ENCODE data around the gene DNAH11. TPM values are rescaled to one million over a fixed set of nuclear protein-coding genes. Genes with fewer than 3 reads are reported as not detected.

DNAH11 gene
- total RNA-seq, 1 experiment from 2014 or later, result 0.91 TPM

GRCh38 chr7:21504021-21504420 is 38.8 kb upstream of the DNAH11 start:
- no peaks in the 10 kb centered on the region for H3K27me3 Mint-ChIP-seq (ENCODE audit: insufficient read depth, unreplicated experiment)

DNA sequence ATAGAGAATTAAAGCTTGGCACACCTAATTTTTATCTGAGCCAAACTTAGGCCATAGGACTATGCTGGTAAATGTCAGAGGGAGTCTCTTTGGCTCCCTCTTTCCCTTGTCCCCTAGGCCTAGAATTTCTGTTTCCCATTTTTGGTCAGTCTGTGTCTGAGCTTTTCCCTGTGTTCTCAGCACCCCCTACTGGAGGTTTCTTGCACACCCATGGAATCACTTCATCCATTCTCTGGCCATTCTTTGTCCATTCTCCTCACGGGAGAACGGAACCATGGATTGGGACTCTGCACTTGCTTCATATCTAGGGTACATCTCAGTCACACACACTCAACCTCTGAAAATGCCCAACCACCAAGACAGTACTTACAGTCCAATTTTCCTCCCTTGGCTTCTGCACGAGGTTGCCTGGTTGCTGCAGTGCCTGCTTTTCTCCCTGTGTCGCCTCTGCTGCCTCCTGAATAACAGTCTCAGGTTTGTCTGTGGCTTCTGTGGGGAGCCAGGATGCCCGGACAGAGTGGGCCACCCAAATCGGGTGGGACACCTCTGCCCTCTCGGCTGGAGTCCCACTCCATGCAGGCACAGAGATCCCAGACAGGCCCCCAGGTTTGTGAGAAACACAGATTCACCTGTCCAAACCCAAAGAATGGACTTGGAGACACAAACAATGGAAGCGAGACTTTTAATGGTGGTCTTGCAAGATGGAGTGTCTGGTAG is 35.1 kb upstream of the DNAH11 start:
- no peak overlapping the region for H3K27ac Mint-ChIP-seq (ENCODE audit: low read depth, unreplicated experiment)

More at GRCh38 chr7:21504021-21504420, 38.8 kb upstream of the DNAH11 start:
- no peaks in the 10 kb centered on the region for H3K4me1 Mint-ChIP-seq (ENCODE audit: insufficient read depth, unreplicated experiment)
- no peak for DNase-seq (ENCODE audit: unreplicated experiment)
- H3K4me3 Mint-ChIP-seq (ENCODE audit: unreplicated experiment), result no peak overlapping the region
- intact Hi-C loops (cut with micrococcal nuclease), result loop anchor here (10.0 kb wide), 1 partner anchor 509 kb away; no protein-coding TSS in a partner anchor
- ChIA-PET POLR2A (no interaction called here), CTCF (interaction anchor here (1.4 kb wide), 2 partner anchors 242 to 250 kb away, joined by 3 to 6 read pairs; no protein-coding TSS in a partner anchor)
- no peak overlapping the region for H3K27ac Mint-ChIP-seq (ENCODE audit: low read depth, unreplicated experiment)
- no TSS peak for BruUV-seq (replicated peaks)
- H3K36me3 Mint-ChIP-seq (ENCODE audit: insufficient read depth, unreplicated experiment), result no peaks in the 10 kb centered on the region
- no peaks in the 10 kb centered on the region for H3K9me3 Mint-ChIP-seq (ENCODE audit: unreplicated experiment)
- TF ChIP-seq CTCF (IDR thresholded peaks at IDR 0.05; ENCODE audit: unreplicated experiment), result no peak

DNA sequence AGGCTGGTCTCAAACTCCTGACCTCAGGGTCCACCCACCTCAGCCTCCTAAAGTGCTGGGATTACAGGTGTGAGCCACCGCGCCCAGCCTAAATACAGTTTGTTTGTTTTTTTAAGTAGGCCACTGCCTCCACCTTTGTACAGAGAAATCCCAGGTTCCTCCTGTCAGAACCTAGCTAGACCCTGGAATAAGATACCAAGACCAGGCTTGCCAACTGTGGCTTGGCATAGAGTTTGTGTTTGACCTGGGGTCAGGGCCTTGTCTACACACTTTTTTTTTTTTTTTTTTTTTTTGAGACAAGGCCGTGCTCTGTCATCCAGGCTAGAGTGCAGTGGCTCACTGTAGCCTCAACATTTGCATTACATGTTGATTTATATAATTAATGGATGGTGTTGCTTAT is 34.3 kb upstream of the DNAH11 start:
- Mint-ChIP-seq H3K4me1 (ENCODE audit: insufficient read depth, unreplicated experiment) (no peaks in the 10 kb centered on the region), H3K36me3 (ENCODE audit: insufficient read depth, unreplicated experiment) (no peaks in the 10 kb centered on the region), H3K27ac (ENCODE audit: low read depth, unreplicated experiment) (no peak overlapping the region), H3K27me3 (ENCODE audit: insufficient read depth, unreplicated experiment) (no peaks in the 10 kb centered on the region), H3K9me3 (ENCODE audit: unreplicated experiment) (peaks cover 9% of the 10 kb centered on the region), H3K4me3 (ENCODE audit: unreplicated experiment) (no peak overlapping the region)
- POLR2A ChIA-PET, result no interaction called here
- TF ChIP-seq CTCF (IDR thresholded peaks at IDR 0.05; ENCODE audit: unreplicated experiment), result no peak
- CTCF ChIA-PET, result interaction anchor here (0.6 to 1.3 kb wide), 7 partner anchors 10 to 543 kb away, joined by 3 to 4 read pairs (median 3); no protein-coding TSS in a partner anchor
- no TSS peak for BruUV-seq (replicated peaks)
- no peak for DNase-seq (ENCODE audit: unreplicated experiment)
- intact Hi-C loops (cut with micrococcal nuclease), result loop anchor here (5.0 to 10.0 kb wide), 2 partner anchors 514 to 731 kb away; no protein-coding TSS in a partner anchor

More for the DNA sequence above, 35.1 kb upstream of the DNAH11 start:
- TF ChIP-seq CTCF (IDR thresholded peaks at IDR 0.05; ENCODE audit: unreplicated experiment), result peak; percentile 54
- intact Hi-C loops (cut with micrococcal nuclease), result loop anchor here (1.0 to 10.0 kb wide), 5 partner anchors 246 to 730 kb away; no protein-coding TSS in a partner anchor
- no TSS peak for BruUV-seq (replicated peaks)
- ChIA-PET CTCF (interaction anchor here (0.6 to 1.3 kb wide), 12 partner anchors 9 to 725 kb away, joined by 3 to 5 read pairs (median 3); no protein-coding TSS in a partner anchor), POLR2A (interaction anchor here (0.7 kb wide), 1 partner anchor 80 kb away, joined by 3 read pairs; the partner anchor contains the start of gene SP4)
- Mint-ChIP-seq H3K4me3 (ENCODE audit: unreplicated experiment) (no peak overlapping the region), H3K36me3 (ENCODE audit: insufficient read depth, unreplicated experiment) (no peaks in the 10 kb centered on the region), H3K4me1 (ENCODE audit: insufficient read depth, unreplicated experiment) (no peaks in the 10 kb centered on the region), H3K27me3 (ENCODE audit: insufficient read depth, unreplicated experiment) (no peaks in the 10 kb centered on the region), H3K9me3 (ENCODE audit: unreplicated experiment) (peaks cover 9% of the 10 kb centered on the region)
- DNase-seq (ENCODE audit: unreplicated experiment), result peak; percentile 58

GRCh38 chr7:21514062-21514461 is 28.8 kb upstream of the DNAH11 start:
- DNase-seq (ENCODE audit: unreplicated experiment), result no peak
- TF ChIP-seq CTCF (IDR thresholded peaks at IDR 0.05; ENCODE audit: unreplicated experiment), result no peak
- Mint-ChIP-seq H3K27me3 (ENCODE audit: insufficient read depth, unreplicated experiment) (no peaks in the 10 kb centered on the region), H3K36me3 (ENCODE audit: insufficient read depth, unreplicated experiment) (no peaks in the 10 kb centered on the region), H3K4me3 (ENCODE audit: unreplicated experiment) (no peak overlapping the region), H3K9me3 (ENCODE audit: unreplicated experiment) (peaks cover 9% of the 10 kb centered on the region), H3K4me1 (ENCODE audit: insufficient read depth, unreplicated experiment) (no peaks in the 10 kb centered on the region), H3K27ac (ENCODE audit: low read depth, unreplicated experiment) (no peak overlapping the region)
- BruUV-seq (replicated peaks), result no TSS peak
- CTCF ChIA-PET, result interaction anchor here (0.6 to 0.7 kb wide), 2 partner anchors 253 to 1134 kb away, joined by 3 read pairs; no protein-coding TSS in a partner anchor
- POLR2A ChIA-PET, result no interaction called here
- intact Hi-C loops (cut with micrococcal nuclease), result no loop called here

Measured in MCF 10A (cell line).